Measurements from ENCODE around the gene ZFP92.

GRCh38 chrX:153407736-153408135 is 3.5 kb upstream of the ZFP92 start:
- TF ChIP-seq, protein P1, sequence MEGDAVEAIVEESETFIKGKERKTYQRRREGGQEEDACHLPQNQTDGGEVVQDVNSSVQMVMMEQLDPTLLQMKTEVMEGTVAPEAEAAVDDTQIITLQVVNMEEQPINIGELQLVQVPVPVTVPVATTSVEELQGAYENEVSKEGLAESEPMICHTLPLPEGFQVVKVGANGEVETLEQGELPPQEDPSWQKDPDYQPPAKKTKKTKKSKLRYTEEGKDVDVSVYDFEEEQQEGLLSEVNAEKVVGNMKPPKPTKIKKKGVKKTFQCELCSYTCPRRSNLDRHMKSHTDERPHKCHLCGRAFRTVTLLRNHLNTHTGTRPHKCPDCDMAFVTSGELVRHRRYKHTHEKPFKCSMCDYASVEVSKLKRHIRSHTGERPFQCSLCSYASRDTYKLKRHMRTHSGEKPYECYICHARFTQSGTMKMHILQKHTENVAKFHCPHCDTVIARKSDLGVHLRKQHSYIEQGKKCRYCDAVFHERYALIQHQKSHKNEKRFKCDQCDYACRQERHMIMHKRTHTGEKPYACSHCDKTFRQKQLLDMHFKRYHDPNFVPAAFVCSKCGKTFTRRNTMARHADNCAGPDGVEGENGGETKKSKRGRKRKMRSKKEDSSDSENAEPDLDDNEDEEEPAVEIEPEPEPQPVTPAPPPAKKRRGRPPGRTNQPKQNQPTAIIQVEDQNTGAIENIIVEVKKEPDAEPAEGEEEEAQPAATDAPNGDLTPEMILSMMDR (IDR thresholded peaks at IDR 0.05; ENCODE audit: low read length), result no peak
- TF ChIP-seq EZH2 (optimal IDR thresholded peaks at IDR 0.05; ENCODE audit: low read depth, low read length), result no peak

Data from MM.1S (cell line).